Testis (tissue), 2 donors: ENCODE data around the gene DROSHA.

ENCODE experiments used
- CTCF ChIP-seq, 3 experiments: fragments of 450-650 bp in 2 of 3; fragments of 200-600 bp in 1 of 3; sonication (generic) in 1 of 3; IDR thresholded peaks; one replicate each; pipeline ENCODE4 v1.5.1; 2016 to 2019; ENCODE audit warnings: antibody characterized with exemption in 3 of 3, mild to moderate bottlenecking in 2 of 3, moderate library complexity in 1 of 3
- POLR2A ChIP-seq: fragments of 450-650 bp; IDR thresholded peaks from one replicate; pipeline ENCODE4 v1.6.1; 2017; ENCODE audit warnings: antibody characterized with exemption, mild to moderate bottlenecking, moderate library complexity

- TF ChIP-seq CTCF (IDR thresholded peaks at IDR 0.05) (no peak), POLR2A (no peak)
Measured at GRCh38 chr5:31449174-31449573, 82.7 kb downstream of the DROSHA start.
